HepG2 (cell line): ENCODE measurements around the gene GNB3. TPM values are rescaled to one million over a fixed set of nuclear protein-coding genes. Genes with fewer than 3 reads are reported as not detected.

Experiments used
- DR1 ChIP-seq: sonication (generic); formaldehyde crosslinking; IDR thresholded peaks from 2 replicates; pipeline ENCODE4 v1.8.0; 2021; ENCODE audit warnings: mild to moderate bottlenecking, missing genetic modification reagents, inconsistent platforms
- ELF1 ChIP-seq: sonication (generic); formaldehyde crosslinking; IDR thresholded peaks from 2 replicates; pipeline ENCODE4 v1.4.0; 2020; ENCODE audit warnings: missing genetic modification reagents
- GATA4 ChIP-seq: sonication (generic); IDR thresholded peaks from 2 replicates; pipeline ENCODE4 v1.6.1; 2016; ENCODE audit warnings: antibody characterized with exemption, low read depth, borderline replicate concordance
- MAZ ChIP-seq, 2 experiments: sonication (generic) in 1 of 2; formaldehyde crosslinking in 1 of 2; IDR thresholded peaks; 2 replicates each; pipeline versions ENCODE4 v1.5.0 to v1.6.1; 2012 to 2020; ENCODE audit warnings: low read depth in 2 of 2, mild to moderate bottlenecking in 2 of 2, borderline replicate concordance in 1 of 2, improper control_type of control experiment in 1 of 2, low read length in 1 of 2, missing genetic modification reagents in 1 of 2, moderate library complexity in 1 of 2
- SIX4 ChIP-seq: sonication (generic); formaldehyde crosslinking; IDR thresholded peaks from 2 replicates; pipeline ENCODE4 v1.4.0; 2020; ENCODE audit warnings: missing genetic modification reagents
- TAF1 ChIP-seq: sonication (generic); formaldehyde crosslinking; IDR thresholded peaks from 2 replicates; pipeline ENCODE4 v1.4.0; 2020; ENCODE audit warnings: missing genetic modification reagents
- ZNF160 ChIP-seq: sonication (generic); formaldehyde crosslinking; IDR thresholded peaks from 2 replicates; pipeline ENCODE4 v1.8.0; 2022; ENCODE audit warnings: mild to moderate bottlenecking, inconsistent platforms, missing genetic modification reagents
- ZNF251 ChIP-seq: sonication (generic); formaldehyde crosslinking; IDR thresholded peaks from 2 replicates; pipeline ENCODE4 v1.9.0; 2021; ENCODE audit warnings: mild to moderate bottlenecking, missing genetic modification reagents
- ZNF33A ChIP-seq: sonication (generic); formaldehyde crosslinking; IDR thresholded peaks from 2 replicates; pipeline ENCODE4 v1.5.1; 2020; ENCODE audit warnings: missing genetic modification reagents, mild to moderate bottlenecking, moderate library complexity, borderline replicate concordance
- ZNF747 ChIP-seq: sonication (generic); formaldehyde crosslinking; IDR thresholded peaks from 2 replicates; pipeline ENCODE4 v1.8.1; 2023; ENCODE audit warnings: missing genetic modification reagents, mild to moderate bottlenecking, borderline replicate concordance
- ZNF773 ChIP-seq: sonication (generic); formaldehyde crosslinking; IDR thresholded peaks from 2 replicates; pipeline ENCODE4 v1.4.0; 2020; ENCODE audit warnings: missing genetic modification reagents, borderline replicate concordance
- ZSCAN25 ChIP-seq: sonication (generic); formaldehyde crosslinking; IDR thresholded peaks from 2 replicates; pipeline ENCODE4 v1.8.0; 2022; ENCODE audit warnings: mild to moderate bottlenecking, missing genetic modification reagents
- ZSCAN31 ChIP-seq: sonication (generic); formaldehyde crosslinking; IDR thresholded peaks from 2 replicates; pipeline ENCODE4 v1.5.0; 2020; ENCODE audit warnings: low read depth, mild to moderate bottlenecking, missing genetic modification reagents
- polyA plus RNA-seq, 8 experiments: library from polyadenylated mRNA; depleted of rRNA in 3 of 8; stranded (reverse) in 7 of 8; unstranded in 1 of 8; fragments of >200 nt; fragmentation: Illumina TruSeq in 4 of 8; extraction: Trizol in 4 of 8; gene quantifications; 2 replicates each; pipeline versions ENCODE4 v1.2.1 to v1.2.3, GENCODE V29; 2011 to 2016; ENCODE audit warnings: low read depth in 4 of 8, missing spikeins in 1 of 8, mixed read lengths in 1 of 8; ENCODE audit not compliant: insufficient read depth in 1 of 8
- total RNA-seq, 5 experiments: library from RNA; depleted of rRNA; stranded (reverse); fragments of >200 nt; fragmentation: Illumina TruSeq; extraction: Trizol; gene quantifications; 2 replicates each; pipeline ENCODE4 v1.2.3, GENCODE V29; 2016; ENCODE audit warnings: low read depth in 1 of 5
- TF ChIP-seq, protein P1 (sequence below): sonication (generic); formaldehyde crosslinking; IDR thresholded peaks from 2 replicates; pipeline ENCODE4 v1.5.0; 2020; ENCODE audit warnings: missing genetic modification reagents, mild to moderate bottlenecking, borderline replicate concordance
- TF ChIP-seq, protein P2 (sequence below): sonication (generic); formaldehyde crosslinking; IDR thresholded peaks from 2 replicates; pipeline ENCODE4 v1.4.0; 2020; ENCODE audit warnings: missing genetic modification reagents
- TF ChIP-seq, protein P3 (sequence below): sonication (generic); formaldehyde crosslinking; IDR thresholded peaks from 2 replicates; pipeline ENCODE4 v1.4.0; 2020; ENCODE audit warnings: mild to moderate bottlenecking, missing genetic modification reagents

Gene GNB3
- total and polyA plus RNA-seq, 2 of the 13 experiments (the other 11 are each of a cell fraction or from before 2014, with no cell fraction given): 1.3 to 3.6 TPM

DNA sequence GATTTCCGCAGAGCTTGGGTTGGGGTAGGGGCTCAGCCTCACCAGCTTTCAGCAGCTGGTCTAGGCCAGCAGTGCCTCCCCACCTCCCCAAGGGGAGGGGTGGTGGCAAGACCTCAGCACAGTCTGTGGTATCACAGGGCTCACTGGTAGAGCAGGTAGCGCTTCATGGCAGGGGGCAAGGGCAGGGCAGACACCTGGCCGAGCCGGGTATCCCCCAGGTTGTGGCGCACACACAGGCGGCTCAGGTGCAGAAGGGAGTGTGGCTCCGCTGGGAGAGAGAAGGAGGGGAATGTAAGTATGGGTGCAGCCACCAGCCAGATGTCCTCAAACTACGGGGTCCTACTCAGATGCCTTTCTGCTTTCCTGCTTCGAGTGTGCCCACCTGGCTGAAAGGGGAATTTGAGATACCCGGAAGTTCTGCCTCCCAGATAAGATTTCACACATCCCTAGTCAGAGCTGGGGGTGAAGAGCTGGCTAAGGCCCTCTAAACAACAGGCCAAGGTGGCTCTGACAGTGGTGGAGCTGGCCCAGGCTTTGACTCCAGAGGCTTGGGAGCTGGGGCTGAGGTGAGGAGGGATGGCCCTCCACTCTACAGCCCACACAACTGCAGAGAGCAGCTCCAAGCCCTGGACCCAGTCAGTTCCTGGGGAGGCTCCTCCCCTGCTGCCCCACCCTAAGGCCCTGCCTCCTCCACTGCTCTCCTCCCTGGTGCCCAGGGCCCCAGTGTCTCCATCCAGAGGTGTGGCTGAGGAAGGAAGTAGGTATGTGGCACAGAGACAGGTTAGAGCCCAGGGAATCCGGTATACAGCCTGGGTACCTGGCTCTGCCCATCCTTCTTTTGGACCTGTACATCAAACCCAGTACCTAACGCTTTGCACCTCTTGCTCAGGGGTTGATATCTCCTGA lies 30.6 kb downstream of the GNB3 start (continued):
- TF ChIP-seq, protein P1, sequence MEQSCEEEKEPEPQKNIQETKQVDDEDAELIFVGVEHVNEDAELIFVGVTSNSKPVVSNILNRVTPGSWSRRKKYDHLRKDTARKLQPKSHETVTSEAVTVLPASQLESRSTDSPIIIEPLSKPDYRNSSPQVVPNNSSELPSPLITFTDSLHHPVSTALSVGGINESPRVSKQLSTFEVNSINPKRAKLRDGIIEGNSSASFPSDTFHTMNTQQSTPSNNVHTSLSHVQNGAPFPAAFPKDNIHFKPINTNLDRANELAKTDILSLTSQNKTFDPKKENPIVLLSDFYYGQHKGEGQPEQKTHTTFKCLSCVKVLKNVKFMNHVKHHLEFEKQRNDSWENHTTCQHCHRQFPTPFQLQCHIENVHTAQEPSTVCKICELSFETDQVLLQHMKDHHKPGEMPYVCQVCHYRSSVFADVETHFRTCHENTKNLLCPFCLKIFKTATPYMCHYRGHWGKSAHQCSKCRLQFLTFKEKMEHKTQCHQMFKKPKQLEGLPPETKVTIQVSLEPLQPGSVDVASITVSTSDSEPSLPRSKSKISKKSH (CRISPR knock-in tag): no peak
- TF ChIP-seq ZNF160 (CRISPR knock-in tag) (0 out of 2 replicates have a peak, but pooled peaks have one; percentile 61), ZNF747 (CRISPR knock-in tag) (no peak), ZNF33A (CRISPR knock-in tag) (no peak), ZSCAN31 (0 out of 2 replicates have a peak, but pooled peaks have one; percentile 31), MAZ (IDR thresholded peaks at IDR 0.05; ENCODE audit: borderline replicate concordance, low read depth, low read length) (no peak), MAZ (CRISPR knock-in tag; IDR thresholded peaks at IDR 0.05; ENCODE audit: low read depth) (0 out of 2 replicates have a peak, but pooled peaks have one; percentile 29), ZNF251 (CRISPR knock-in tag) (no peak), ELF1 (CRISPR knock-in tag) (no peak), DR1 (CRISPR knock-in tag) (no peak), ZNF773 (no peak), GATA4 (0 out of 2 replicates have a peak, but pooled peaks have one; percentile 17), SIX4 (CRISPR knock-in tag) (no peak), TAF1 (no peak), ZSCAN25 (CRISPR knock-in tag) (no peak)
- TF ChIP-seq, protein P2, sequence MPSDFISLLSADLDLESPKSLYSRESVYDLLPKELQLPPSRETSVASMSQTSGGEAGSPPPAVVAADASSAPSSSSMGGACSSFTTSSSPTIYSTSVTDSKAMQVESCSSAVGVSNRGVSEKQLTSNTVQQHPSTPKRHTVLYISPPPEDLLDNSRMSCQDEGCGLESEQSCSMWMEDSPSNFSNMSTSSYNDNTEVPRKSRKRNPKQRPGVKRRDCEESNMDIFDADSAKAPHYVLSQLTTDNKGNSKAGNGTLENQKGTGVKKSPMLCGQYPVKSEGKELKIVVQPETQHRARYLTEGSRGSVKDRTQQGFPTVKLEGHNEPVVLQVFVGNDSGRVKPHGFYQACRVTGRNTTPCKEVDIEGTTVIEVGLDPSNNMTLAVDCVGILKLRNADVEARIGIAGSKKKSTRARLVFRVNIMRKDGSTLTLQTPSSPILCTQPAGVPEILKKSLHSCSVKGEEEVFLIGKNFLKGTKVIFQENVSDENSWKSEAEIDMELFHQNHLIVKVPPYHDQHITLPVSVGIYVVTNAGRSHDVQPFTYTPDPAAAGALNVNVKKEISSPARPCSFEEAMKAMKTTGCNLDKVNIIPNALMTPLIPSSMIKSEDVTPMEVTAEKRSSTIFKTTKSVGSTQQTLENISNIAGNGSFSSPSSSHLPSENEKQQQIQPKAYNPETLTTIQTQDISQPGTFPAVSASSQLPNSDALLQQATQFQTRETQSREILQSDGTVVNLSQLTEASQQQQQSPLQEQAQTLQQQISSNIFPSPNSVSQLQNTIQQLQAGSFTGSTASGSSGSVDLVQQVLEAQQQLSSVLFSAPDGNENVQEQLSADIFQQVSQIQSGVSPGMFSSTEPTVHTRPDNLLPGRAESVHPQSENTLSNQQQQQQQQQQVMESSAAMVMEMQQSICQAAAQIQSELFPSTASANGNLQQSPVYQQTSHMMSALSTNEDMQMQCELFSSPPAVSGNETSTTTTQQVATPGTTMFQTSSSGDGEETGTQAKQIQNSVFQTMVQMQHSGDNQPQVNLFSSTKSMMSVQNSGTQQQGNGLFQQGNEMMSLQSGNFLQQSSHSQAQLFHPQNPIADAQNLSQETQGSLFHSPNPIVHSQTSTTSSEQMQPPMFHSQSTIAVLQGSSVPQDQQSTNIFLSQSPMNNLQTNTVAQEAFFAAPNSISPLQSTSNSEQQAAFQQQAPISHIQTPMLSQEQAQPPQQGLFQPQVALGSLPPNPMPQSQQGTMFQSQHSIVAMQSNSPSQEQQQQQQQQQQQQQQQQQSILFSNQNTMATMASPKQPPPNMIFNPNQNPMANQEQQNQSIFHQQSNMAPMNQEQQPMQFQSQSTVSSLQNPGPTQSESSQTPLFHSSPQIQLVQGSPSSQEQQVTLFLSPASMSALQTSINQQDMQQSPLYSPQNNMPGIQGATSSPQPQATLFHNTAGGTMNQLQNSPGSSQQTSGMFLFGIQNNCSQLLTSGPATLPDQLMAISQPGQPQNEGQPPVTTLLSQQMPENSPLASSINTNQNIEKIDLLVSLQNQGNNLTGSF (CRISPR knock-in tag): no peak
- TF ChIP-seq, protein P3, sequence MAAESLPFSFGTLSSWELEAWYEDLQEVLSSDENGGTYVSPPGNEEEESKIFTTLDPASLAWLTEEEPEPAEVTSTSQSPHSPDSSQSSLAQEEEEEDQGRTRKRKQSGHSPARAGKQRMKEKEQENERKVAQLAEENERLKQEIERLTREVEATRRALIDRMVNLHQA (CRISPR knock-in tag): no peak
